NCI-H146 treated with DMSO at 0.1 percent for 48 hours (cell line): ENCODE data around the gene C12orf56.
"Not testable (repeated sequence)": the region's sequence is repeated elsewhere in the genome, so short reads cannot be mapped to it uniquely, and the experiment has no call there.

Experiments
- DNase-seq: peaks from one replicate; lab custom pipeline; 2025; ENCODE audit not compliant: unreplicated experiment; lab: John Stamatoyannopoulos, UW

Gene C12orf56

DNA sequence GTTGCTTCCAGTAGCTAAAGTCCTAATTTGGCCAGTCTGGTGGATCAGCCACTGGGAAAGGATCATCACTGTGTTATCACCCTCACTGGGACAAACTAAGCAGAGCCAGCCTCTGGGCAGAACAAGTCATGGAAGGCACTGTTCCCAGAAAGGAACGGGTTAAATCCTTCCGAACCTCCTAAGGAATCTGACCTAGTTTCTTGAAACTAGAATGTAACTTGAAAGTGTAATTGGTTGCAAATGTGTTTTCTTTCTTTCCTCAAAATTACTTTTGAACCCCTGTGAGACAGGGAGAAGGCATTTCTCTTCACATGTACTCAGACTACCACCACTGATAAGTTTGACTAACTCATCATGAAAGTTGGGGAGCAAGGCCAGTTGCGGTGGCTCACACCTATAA is 149.8 kb downstream of the C12orf56 start:
- no peak for DNase-seq

DNA sequence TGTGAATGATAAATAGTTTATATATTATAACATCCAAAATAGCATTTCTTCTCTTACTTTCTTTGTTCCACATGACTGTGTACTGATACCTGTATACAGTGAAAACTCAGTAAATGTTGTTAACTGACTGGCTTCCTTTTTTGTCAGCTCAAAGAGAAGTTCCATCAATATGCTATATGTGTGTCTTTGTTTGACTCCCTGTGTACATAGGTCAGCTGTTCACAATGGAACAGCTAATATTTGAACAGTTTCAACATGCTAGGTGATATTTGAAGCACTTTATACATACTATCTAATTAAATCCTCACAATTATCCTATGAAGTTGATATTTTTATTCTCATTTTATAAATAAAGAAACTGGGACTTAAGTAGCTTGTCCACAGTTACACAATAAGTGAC is 153.2 kb downstream of the C12orf56 start:
- DNase-seq, result peak; percentile 65

DNA sequence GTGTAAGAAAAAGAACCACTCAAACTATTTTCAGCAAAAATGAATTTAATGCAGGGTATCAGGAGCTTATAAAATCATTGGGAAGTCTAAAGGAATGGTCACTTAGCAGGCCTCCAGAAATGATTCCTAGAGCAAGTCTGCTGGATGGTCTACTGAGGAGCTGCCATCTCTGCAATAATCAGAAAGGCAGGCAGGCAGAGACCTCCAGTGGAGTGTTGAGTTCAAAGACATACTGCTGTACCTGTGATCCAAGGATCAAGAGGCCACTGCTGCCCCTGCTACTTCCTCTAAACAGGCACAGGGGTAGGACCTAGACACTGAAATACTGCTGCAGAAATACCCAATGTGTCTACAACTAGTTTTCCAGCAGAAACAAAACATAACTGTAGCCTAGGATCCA is 154.0 kb downstream of the C12orf56 start:
- DNase-seq, result peak; percentile 20

DNA sequence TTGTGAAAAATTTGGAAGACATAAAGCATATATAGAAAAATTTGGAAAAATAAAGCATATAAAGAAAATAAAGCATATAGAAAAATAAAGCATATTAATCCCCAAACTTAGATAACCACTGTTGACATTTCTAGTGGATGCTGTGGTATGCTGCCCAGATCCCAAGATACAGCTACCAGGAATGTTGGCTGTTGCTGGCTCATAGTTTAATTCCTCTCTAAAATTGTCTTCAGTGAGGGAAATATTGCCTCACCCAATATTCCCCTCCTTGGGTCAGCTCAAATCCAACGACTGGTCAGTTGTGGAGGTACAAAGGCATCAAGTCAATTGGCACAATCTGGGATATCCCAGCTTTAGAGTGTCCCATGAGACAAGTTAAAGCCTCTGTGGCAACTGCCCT is 158.4 kb downstream of the C12orf56 start:
- no peak for DNase-seq

DNA sequence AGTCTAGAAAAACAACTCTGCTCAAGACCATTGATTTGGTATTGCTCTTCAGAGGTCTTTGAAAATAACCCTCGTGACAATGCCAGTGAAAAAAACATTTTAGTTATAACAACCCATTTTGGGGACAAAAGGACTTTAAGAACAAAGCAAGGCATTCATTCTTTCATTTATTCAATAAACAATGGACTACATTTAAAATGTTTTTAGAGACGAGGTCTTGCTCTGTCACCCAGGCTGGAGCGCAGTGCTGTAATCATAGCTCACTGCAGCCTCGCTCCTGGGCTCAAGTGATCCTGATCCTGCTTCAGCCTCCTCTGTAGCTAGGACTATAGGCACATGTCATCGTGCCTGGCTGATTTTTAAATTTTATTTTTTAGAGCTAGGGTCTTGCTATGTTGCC is 160.8 kb downstream of the C12orf56 start:
- no peak for DNase-seq

DNA sequence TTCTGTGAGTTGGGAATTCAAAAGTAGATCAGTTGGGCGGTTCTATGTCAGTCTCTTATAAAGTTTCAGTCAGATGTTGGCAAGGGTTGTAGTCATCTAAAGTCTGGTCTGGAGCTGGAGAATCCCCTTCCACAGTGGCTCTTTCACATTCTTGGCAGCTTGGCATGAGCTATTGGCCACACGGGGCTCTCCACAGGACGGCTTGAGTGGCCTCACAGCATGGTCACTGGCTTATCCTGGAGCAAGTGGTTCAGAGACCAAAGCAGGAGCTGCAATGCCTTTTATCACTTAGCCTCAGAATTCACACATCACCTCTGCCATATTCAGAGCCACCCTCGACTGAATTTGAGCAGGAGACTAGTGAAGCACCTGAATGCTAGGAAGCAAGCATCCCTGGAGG is 161.3 kb downstream of the C12orf56 start:
- no peak for DNase-seq

DNA sequence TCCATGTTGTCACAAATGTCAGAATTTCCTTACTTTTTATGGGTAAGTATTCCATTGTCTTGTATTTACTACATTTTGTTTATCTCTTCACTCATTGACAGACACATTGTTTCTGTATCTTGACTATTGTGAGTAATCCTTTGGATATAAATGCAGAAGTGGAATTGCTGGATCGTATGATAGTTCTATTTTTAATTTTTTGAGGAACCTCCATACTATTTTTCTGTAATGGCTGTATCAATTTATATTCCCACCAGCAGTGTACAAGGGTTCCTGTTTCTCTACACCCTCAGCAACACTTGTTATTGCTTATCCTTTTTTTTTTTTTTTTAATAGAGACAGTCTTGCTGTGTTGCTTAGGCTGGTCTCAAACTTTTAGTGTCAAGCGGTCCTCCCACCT is 164.9 kb downstream of the C12orf56 start:
- no peak for DNase-seq

DNA sequence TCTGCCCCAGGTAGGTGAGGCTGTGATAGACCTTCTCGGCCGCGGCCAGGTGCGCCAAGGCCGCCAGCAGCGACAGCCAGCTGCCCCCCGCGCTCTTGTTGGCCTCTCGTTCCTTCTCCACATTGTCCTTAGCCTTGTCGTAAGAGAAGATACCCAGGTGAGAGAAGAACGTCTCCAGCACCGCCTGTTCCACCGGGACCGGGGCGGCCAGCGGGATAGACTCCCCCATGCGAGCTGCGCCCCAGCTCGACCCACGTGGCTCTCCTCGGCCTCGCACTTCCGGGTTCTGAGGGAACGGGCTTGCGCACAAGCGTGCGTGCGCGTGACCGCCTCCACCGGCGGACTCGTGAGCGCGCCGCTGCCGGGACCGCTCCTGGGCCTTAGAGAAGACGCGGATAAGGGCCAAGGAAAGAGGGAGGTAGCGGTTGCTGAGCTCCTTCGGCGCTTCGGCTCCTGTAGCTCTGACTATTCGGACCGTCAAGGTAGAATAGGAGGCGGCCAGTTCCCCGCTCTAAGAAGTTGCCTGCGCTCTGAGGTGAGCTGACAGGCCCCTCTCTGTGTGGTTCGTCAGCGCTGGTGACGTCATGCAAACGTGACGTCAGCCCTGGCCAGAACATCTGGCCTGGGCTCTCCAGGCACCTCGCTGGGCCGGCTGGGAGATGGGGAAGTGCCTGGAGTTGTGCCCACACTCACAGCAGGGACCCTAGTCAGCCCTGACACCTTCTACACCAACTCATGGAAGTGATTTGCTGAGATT is 168.4 kb downstream of the C12orf56 start, which contains the start of gene KICS2:
Gene KICS2, minus strand, starts transcription at position 288 of the 757 bp plus-strand sequence. Its CDS starts 59 bp downstream, at position 229.
- peak; percentile 67 for DNase-seq

DNA sequence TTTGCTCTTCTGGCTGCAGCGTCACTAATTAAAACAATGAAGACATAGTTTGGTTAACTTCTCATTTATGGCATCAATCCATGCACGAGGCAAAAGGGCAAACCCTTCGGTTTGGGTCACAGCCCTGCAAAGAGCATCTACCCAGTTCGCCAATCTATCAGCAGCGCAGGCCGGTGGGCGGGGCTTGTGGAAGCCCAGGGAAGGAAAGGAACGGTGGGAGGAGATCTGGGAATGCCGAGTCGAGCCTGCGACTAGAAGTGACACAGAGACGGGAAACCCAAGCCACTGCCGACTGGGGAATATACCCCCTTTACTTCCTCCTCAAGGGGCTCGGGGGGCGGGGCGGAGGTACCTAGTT is 168.9 kb downstream of the C12orf56 start:
- peak; percentile 78 for DNase-seq

DNA sequence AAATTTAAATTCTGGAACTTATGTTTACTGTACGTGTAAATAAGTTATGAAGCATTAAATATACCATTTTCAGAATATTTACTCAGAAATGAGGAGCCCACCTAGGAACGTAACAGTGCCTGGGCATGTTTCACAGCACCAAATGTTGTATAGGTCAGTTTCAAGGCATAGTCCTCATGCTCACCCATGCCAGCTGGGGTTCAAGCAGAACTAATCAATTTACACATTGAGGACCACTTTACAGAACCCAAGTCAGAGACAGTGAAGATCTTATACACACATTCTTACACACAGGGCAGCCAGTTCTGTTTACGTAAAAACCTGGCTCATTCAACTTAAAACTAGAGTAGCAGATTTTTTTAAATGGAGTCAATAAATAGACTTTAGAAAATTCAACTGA is 170.5 kb downstream of the C12orf56 start:
- DNase-seq, result no peak

DNA sequence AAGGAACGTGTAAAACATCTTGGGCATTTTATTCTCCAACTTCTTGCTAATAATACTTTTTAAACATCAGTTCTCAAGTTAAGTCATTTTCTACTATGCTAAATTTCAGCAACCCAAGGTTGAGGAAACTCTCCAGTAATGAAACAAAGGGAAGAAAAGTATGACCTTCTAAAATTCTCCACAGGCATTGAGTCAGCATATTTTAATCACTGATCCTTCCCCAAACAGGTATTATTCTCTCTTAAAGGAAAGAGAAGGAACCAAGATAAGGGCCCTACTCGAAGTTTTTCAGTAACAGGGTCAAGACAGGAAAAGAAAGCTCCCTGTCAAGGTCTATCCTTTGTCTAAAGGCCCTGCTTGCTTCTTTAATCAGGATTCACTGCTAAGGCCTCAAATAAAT is 171.4 kb downstream of the C12orf56 start:
- DNase-seq, result no peak

DNA sequence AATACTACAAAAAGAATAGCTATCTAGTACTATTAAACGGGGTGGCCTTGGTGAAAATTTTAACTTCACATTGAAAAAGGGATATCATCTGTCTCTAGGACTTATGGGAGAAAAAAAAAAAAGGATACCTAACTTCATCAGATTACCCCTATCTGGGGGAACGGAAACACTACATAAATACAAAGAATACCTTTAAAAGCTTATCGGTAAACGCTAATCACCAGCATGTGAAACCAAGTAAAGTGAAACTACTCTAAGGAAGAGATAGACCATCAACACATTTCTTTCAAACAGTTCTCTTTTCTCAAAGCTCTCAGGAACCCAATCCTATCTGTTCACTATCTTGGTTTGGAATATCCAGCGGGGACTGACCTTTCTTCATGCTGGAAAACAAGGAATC is 172.0 kb downstream of the C12orf56 start:
- no peak for DNase-seq

DNA sequence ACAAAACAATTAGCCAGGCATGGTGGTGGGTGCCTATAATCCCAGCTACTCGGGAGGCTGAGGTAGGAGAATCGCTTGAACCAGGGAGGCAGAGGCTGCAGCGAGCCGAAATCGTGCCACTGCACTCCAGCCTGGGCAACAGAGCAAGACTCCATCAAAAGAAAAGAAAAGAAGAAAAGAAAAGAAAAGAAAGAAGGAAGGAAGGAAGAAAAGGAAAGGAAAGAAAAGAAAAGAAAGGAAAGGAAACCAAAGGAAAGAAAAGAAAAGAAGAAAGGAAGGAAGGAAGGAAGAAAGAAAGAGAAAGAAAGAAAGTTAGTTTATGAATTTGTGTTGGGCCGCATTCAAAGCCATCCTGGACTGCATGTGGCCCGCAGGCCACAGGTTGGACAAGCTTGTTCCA is 172.9 kb downstream of the C12orf56 start:
- DNase-seq, result not testable (repeated sequence)

DNA sequence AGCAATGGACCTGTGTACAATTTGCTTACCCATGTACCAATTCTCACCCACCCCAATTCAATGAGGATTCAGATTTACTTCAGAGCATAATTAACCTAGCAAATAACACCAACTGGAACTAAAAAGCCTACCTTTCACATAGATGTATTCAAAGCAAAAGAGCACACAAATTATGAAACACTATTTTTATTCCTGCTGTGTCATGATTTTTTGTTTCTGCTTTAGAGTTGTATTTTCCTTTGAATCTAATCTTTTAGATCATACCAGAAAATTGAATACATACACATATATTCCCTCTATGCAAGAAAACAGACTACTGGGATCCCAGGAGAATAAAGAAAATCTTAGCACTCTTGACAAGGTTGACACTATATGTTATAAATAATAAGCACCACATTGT is 174.3 kb downstream of the C12orf56 start:
- DNase-seq, result no peak
